Measurements from ENCODE around the gene PTCH1. TPM values are rescaled to one million over a fixed set of nuclear protein-coding genes. Genes with fewer than 3 reads are reported as not detected.

PTCH1 gene
- total RNA-seq, 1 donor from 2014 or later: 14.2 TPM

GRCh38 chr9:95450171-95451064 lies 66.4 kb downstream of the PTCH1 start:
- H3K4me1 ChIP-seq: no peaks in the 10 kb centered on the region
- H3K36me3 ChIP-seq: peaks cover 0 to 49% of the 10 kb centered on the region in 2 donors
- no peak overlapping the region for H3K27ac ChIP-seq
- no peak overlapping the region for H3K4me3 ChIP-seq
- intact Hi-C loops (cut with DNase I): no loop called here
- no peaks in the 10 kb centered on the region for H3K27me3 ChIP-seq
- no peak for TF ChIP-seq POLR2AphosphoS5 (IDR thresholded peaks at IDR 0.05; ENCODE audit: insufficient read depth in 1 of 2, low read depth in 1 of 2)
- TF ChIP-seq CTCF (IDR thresholded peaks at IDR 0.05): no peak
- TF ChIP-seq POLR2A (IDR thresholded peaks at IDR 0.05): no peak
- no peaks in the 10 kb centered on the region for H3K9me3 ChIP-seq
- DNase-seq (ENCODE audit: extremely low spot score in 2 of 2): no peak

- peaks cover 0 to 58% of the 10 kb centered on the region in 2 donors for H3K36me3 ChIP-seq
- H3K27me3 ChIP-seq: no peaks in the 10 kb centered on the region
- H3K4me3 ChIP-seq: no peak overlapping the region
- TF ChIP-seq POLR2A (IDR thresholded peaks at IDR 0.05) (no peak), POLR2AphosphoS5 (IDR thresholded peaks at IDR 0.05; ENCODE audit: insufficient read depth in 1 of 2, low read depth in 1 of 2) (no peak), CTCF (IDR thresholded peaks at IDR 0.05) (no peak)
- no peaks in the 10 kb centered on the region for H3K9me3 ChIP-seq
- intact Hi-C loops (cut with DNase I): no loop called here
- H3K4me1 ChIP-seq: no peaks in the 10 kb centered on the region
- no peak for DNase-seq (ENCODE audit: extremely low spot score in 2 of 2)
- no peak overlapping the region for H3K27ac ChIP-seq
These were observed 67.8 kb downstream of the PTCH1 start for GRCh38 chr9:95449016-95449415.

GRCh38 chr9:95447660-95448420 lies 68.9 kb downstream of the PTCH1 start:
- no peaks in the 10 kb centered on the region for H3K27me3 ChIP-seq
- no peak overlapping the region for H3K27ac ChIP-seq
- no peaks in the 10 kb centered on the region for H3K9me3 ChIP-seq
- no peak for DNase-seq (ENCODE audit: extremely low spot score in 2 of 2)
- no peak overlapping the region for H3K4me3 ChIP-seq
- intact Hi-C loops (cut with DNase I): no loop called here
- H3K4me1 ChIP-seq: no peaks in the 10 kb centered on the region
- peaks cover 0 to 58% of the 10 kb centered on the region in 2 donors for H3K36me3 ChIP-seq
- TF ChIP-seq POLR2A (IDR thresholded peaks at IDR 0.05) (no peak), CTCF (IDR thresholded peaks at IDR 0.05) (no peak), POLR2AphosphoS5 (IDR thresholded peaks at IDR 0.05; ENCODE audit: insufficient read depth in 1 of 2, low read depth in 1 of 2) (no peak)

- no peak overlapping the region for H3K4me3 ChIP-seq
- H3K36me3 ChIP-seq: peaks cover 0 to 58% of the 10 kb centered on the region in 2 donors
- DNase-seq (ENCODE audit: extremely low spot score in 2 of 2): no peak
- no peaks in the 10 kb centered on the region for H3K27me3 ChIP-seq
- no peaks in the 10 kb centered on the region for H3K9me3 ChIP-seq
- H3K27ac ChIP-seq: no peak overlapping the region
- TF ChIP-seq POLR2A (IDR thresholded peaks at IDR 0.05) (no peak), POLR2AphosphoS5 (IDR thresholded peaks at IDR 0.05; ENCODE audit: insufficient read depth in 1 of 2, low read depth in 1 of 2) (no peak), CTCF (IDR thresholded peaks at IDR 0.05) (no peak)
- intact Hi-C loops (cut with DNase I): no loop called here
- H3K4me1 ChIP-seq: no peaks in the 10 kb centered on the region
These were observed 69.8 kb downstream of the PTCH1 start for GRCh38 chr9:95446984-95447383.
